ENCODE data around the gene MANSC1. TPM values are rescaled to one million over a fixed set of nuclear protein-coding genes. Genes with fewer than 3 reads are reported as not detected.

Gene MANSC1
- total and polyA plus RNA-seq, 9 of the 15 experiments (the other 6 are each of a cell fraction or from before 2014, with no cell fraction given), result 0.76 to 8.6 (median 3.1) TPM

GRCh38 chr12:12323591-12323990, 26.5 kb downstream of the MANSC1 start:
- H3K4me3 ChIP-seq, result no peak overlapping the region
- ATAC-seq (no peak), DNase-seq (ENCODE audit: extremely low read depth in 1 of 4, low spot score in 3 of 4) (no peak), FAIRE-seq (no peak)
- intact Hi-C loops (cut with micrococcal nuclease) (no loop called here), in situ Hi-C loops (cut with MboI) (no loop called here)
- no peak overlapping the region for H2AFZ ChIP-seq (ENCODE audit: low read depth, low read length)
- ChIA-PET CTCF (ENCODE audit: low intra/inter-chr PET ratio) (no interaction called here), POLR2A (interaction anchor here (0.6 kb wide), 1 partner anchor 163 kb away, joined by 3 read pairs; no protein-coding TSS in a partner anchor)
- H3K9ac ChIP-seq (ENCODE audit: insufficient read depth in 1 of 2, low read depth in 2 of 2, low read length in 2 of 2), result no peak overlapping the region
- no peaks in the 10 kb centered on the region for H3K9me3 ChIP-seq (replicated peaks; ENCODE audit: control insufficient read depth, insufficient read depth, low read depth, low read length)
- H4K20me1 ChIP-seq (replicated peaks; ENCODE audit: control insufficient read depth, insufficient read depth, low read length), result no peaks in the 10 kb centered on the region
- WGBS (ENCODE audit: insufficient coverage, low coverage, missing lambda C conversion rate), result 54% methylated on average over 8 of the region's 9 CpGs
- no peaks in the 10 kb centered on the region for H3K36me3 ChIP-seq (ENCODE audit: control insufficient read depth, insufficient read depth, low read length)
- BruUV-seq (replicated peaks), result no TSS peak
- H3K4me1 ChIP-seq (replicated peaks in 1 of 2; ENCODE audit: control insufficient read depth in 2 of 2, insufficient read depth in 2 of 2, low read length in 2 of 2), result peaks cover 0 to 4% of the 10 kb centered on the region in 2 experiments; a peak in 1 of 5 replicates
- H3K9me1 ChIP-seq (ENCODE audit: control insufficient read depth, insufficient read depth, low read length), result no peaks in the 10 kb centered on the region
- H3K27ac ChIP-seq (ENCODE audit: extremely low read depth, low read depth, low read length), result no peak overlapping the region
- H3K79me2 ChIP-seq (ENCODE audit: control insufficient read depth, insufficient read depth, low read length), result no peaks in the 10 kb centered on the region
- no peak overlapping the region for H3K4me2 ChIP-seq (ENCODE audit: insufficient read depth, low read length)
- H3K27me3 ChIP-seq (ENCODE audit: control insufficient read depth in 2 of 2, insufficient read depth in 2 of 2, low read length in 2 of 2), result no peaks in the 10 kb centered on the region
- TF ChIP-seq SIX5 (IDR thresholded peaks at IDR 0.05; ENCODE audit: borderline replicate concordance in 1 of 2, insufficient read depth in 1 of 2, low read depth in 1 of 2, low read length in 2 of 2) (no peak), TCF3 (CRISPR knock-in tag; IDR thresholded peaks at IDR 0.05) (no peak), MYBL2 (IDR thresholded peaks at IDR 0.05; ENCODE audit: low read depth) (no peak), MYBL2 (CRISPR knock-in tag; IDR thresholded peaks at IDR 0.05; ENCODE audit: borderline replicate concordance) (no peak), ZNF444 (CRISPR knock-in tag; IDR thresholded peaks at IDR 0.05) (no peak), CBFA2T3 (IDR thresholded peaks at IDR 0.05) (no peak), ZBTB49 (CRISPR knock-in tag; IDR thresholded peaks at IDR 0.05; ENCODE audit: borderline replicate concordance) (no peak)

Data from K562 (cell line).